Liver (tissue), 9 donors: ENCODE results near the gene SPTB. TPM values are rescaled to one million over a fixed set of nuclear protein-coding genes. Genes with fewer than 3 reads are reported as not detected.

Experiments used
- DNase-seq: peaks from one replicate; pipeline ENCODE4 v3.0.0-alpha.2; 2017; ENCODE audit warnings: low spot score
- H3K27ac ChIP-seq, 2 donors: one replicate each; pipeline ENCODE4 v1.7.0; 2013; ENCODE audit warnings: inconsistent platforms in 2 of 2, low read length in 2 of 2, control low read depth in 1 of 2, low read depth in 1 of 2, mild to moderate bottlenecking in 1 of 2
- H3K27me3 ChIP-seq, 4 donors: one replicate each; pipeline versions ENCODE4 v1.6.1 to v1.7.0; 2013; ENCODE audit warnings: low read length in 3 of 4, inconsistent platforms in 1 of 4, mild to moderate bottlenecking in 1 of 4, moderate library complexity in 1 of 4; ENCODE audit not compliant: control insufficient read depth in 4 of 4, insufficient read depth in 4 of 4
- H3K36me3 ChIP-seq, 4 donors: one replicate each; pipeline versions ENCODE4 v1.6.1 to v1.7.0; 2013; ENCODE audit warnings: low read length in 3 of 4, mild to moderate bottlenecking in 3 of 4, low read depth in 1 of 4, moderate library complexity in 1 of 4; ENCODE audit not compliant: control insufficient read depth in 4 of 4, insufficient read depth in 3 of 4
- H3K4me1 ChIP-seq, 4 donors: one replicate each; pipeline versions ENCODE4 v1.6.1 to v1.7.0; 2013; ENCODE audit warnings: low read length in 3 of 4, mild to moderate bottlenecking in 3 of 4, moderate library complexity in 1 of 4; ENCODE audit not compliant: control insufficient read depth in 4 of 4, insufficient read depth in 4 of 4
- H3K4me3 ChIP-seq, 3 donors: one replicate each; pipeline versions ENCODE4 v1.6.1 to v1.7.0; 2013; ENCODE audit warnings: low read length in 3 of 3, control low read depth in 1 of 3, low read depth in 1 of 3, mild to moderate bottlenecking in 1 of 3
- H3K9ac ChIP-seq, 2 donors: one replicate each; pipeline ENCODE4 v1.7.0; 2013; ENCODE audit warnings: low read length in 2 of 2, mild to moderate bottlenecking in 2 of 2, moderate library complexity in 2 of 2, control low read depth in 1 of 2, low read depth in 1 of 2
- H3K9me3 ChIP-seq, 4 donors: one replicate each; pipeline versions ENCODE4 v1.6.1 to v1.7.0; 2013; ENCODE audit warnings: low read length in 3 of 4; ENCODE audit not compliant: control insufficient read depth in 4 of 4
- EGR1 ChIP-seq, 2 donors: IDR thresholded peaks; 2 replicates each; pipeline ENCODE4 v1.6.1; 2016 to 2018; ENCODE audit warnings: antibody characterized with exemption in 2 of 2, low read depth in 2 of 2
- FOXA1 ChIP-seq: IDR thresholded peaks from 2 replicates; pipeline ENCODE4 v1.6.1; 2016; ENCODE audit warnings: antibody characterized with exemption
- FOXA2 ChIP-seq: IDR thresholded peaks from 2 replicates; pipeline ENCODE4 v1.6.1; 2016; ENCODE audit warnings: antibody characterized with exemption
- HNF4G ChIP-seq: IDR thresholded peaks from 2 replicates; pipeline ENCODE4 v1.6.1; 2016; ENCODE audit warnings: antibody characterized with exemption
- NR2F2 ChIP-seq: IDR thresholded peaks from 2 replicates; pipeline ENCODE4 v1.6.1; 2016; ENCODE audit warnings: antibody characterized with exemption
- SP1 ChIP-seq: IDR thresholded peaks from 2 replicates; pipeline ENCODE4 v1.6.1; 2018; ENCODE audit warnings: antibody characterized with exemption, mild to moderate bottlenecking
- TAF1 ChIP-seq: conservative IDR thresholded peaks from 2 replicates; pipeline ENCODE4 v1.6.1; 2016; ENCODE audit warnings: antibody characterized with exemption, mild to moderate bottlenecking
- WGBS: extraction: QIAGEN DNeasy Blood & Tissue Kit; methylation state at CpG from one replicate; pipeline ENCODE4 v1.1.7; 2013; 5-methylcytosine and 5-hydroxymethylcytosine counted together
- polyA plus RNA-seq, 2 donors: library from polyadenylated mRNA; stranded (reverse) in 1 of 2; unstranded in 1 of 2; fragments of 200-250 nt in 1 of 2; fragments of >200 nt in 1 of 2; fragmentation: Nextera tagmentation in 1 of 2; extraction: Ambion mirVana in 1 of 2; gene quantifications; one replicate each; pipeline versions ENCODE4 v1.2.1 to v1.2.3, GENCODE V29; 2013 to 2015
- total RNA-seq, 2 donors: library from RNA; depleted of rRNA; stranded (reverse); fragments of >200 nt; gene quantifications; one replicate each; pipeline ENCODE4 v1.2.3, GENCODE V29; 2014
- TF ChIP-seq, protein P1 (sequence below): IDR thresholded peaks from 2 replicates; pipeline ENCODE4 v1.6.1; 2016; ENCODE audit warnings: antibody characterized with exemption, mild to moderate bottlenecking
- TF ChIP-seq, protein P2 (sequence below): IDR thresholded peaks from 2 replicates; pipeline ENCODE4 v1.6.1; 2016; ENCODE audit warnings: antibody characterized with exemption
- TF ChIP-seq, protein P3 (sequence below): fragments of 150-350 bp; IDR thresholded peaks from 2 replicates; pipeline ENCODE4 v1.5.1; 2017; ENCODE audit warnings: improper control_type of control experiment, low read depth, low read length; ENCODE audit not compliant: missing input control
- TF ChIP-seq, protein P4 (sequence below): IDR thresholded peaks from 2 replicates; pipeline ENCODE4 v1.6.1; 2016; ENCODE audit warnings: antibody characterized with exemption
- donor health status: healthy.
- donor health status: healthy.
- donor health status: healthy.
- donor health status: healthy.
- donor health status: healthy.

SPTB gene
- total and polyA plus RNA-seq, 4 donors, result 0.12 to 332 (median 0.26) TPM

DNA sequence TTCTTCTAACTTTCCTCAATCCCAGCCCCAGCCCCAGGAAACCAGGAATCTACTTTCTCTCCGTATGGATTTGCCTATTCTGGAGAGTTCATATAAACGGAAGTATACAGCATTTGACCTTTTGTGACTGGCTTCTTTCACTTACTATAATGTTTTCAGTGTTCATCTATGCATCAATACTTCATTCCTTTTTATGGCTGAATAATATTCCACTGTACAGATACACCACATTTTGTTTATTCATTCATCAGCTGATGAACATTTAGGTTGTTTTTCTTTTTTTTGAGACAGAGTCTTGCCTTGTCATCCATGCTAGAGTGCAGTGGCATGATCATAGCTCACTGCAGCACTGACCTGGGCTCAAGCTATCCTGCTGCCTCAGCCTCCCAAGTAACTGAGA lies 179.4 kb downstream of the SPTB start:
- Histone ChIP-seq H3K27me3 (no peaks in the 10 kb centered on the region), H3K27ac (no peak overlapping the region), H3K9ac (no peak overlapping the region), H3K36me3 (no peaks in the 10 kb centered on the region), H3K9me3 (no peaks in the 10 kb centered on the region), H3K4me1 (peaks cover 2 to 18% (median 10%) of the 10 kb centered on the region in 4 donors), H3K4me3 (no peak overlapping the region)
- TF ChIP-seq, protein P1, sequence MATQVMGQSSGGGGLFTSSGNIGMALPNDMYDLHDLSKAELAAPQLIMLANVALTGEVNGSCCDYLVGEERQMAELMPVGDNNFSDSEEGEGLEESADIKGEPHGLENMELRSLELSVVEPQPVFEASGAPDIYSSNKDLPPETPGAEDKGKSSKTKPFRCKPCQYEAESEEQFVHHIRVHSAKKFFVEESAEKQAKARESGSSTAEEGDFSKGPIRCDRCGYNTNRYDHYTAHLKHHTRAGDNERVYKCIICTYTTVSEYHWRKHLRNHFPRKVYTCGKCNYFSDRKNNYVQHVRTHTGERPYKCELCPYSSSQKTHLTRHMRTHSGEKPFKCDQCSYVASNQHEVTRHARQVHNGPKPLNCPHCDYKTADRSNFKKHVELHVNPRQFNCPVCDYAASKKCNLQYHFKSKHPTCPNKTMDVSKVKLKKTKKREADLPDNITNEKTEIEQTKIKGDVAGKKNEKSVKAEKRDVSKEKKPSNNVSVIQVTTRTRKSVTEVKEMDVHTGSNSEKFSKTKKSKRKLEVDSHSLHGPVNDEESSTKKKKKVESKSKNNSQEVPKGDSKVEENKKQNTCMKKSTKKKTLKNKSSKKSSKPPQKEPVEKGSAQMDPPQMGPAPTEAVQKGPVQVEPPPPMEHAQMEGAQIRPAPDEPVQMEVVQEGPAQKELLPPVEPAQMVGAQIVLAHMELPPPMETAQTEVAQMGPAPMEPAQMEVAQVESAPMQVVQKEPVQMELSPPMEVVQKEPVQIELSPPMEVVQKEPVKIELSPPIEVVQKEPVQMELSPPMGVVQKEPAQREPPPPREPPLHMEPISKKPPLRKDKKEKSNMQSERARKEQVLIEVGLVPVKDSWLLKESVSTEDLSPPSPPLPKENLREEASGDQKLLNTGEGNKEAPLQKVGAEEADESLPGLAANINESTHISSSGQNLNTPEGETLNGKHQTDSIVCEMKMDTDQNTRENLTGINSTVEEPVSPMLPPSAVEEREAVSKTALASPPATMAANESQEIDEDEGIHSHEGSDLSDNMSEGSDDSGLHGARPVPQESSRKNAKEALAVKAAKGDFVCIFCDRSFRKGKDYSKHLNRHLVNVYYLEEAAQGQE, result no peak
- TF ChIP-seq HNF4G, result no peak
- no peak for TF ChIP-seq TAF1
- TF ChIP-seq, protein P2, sequence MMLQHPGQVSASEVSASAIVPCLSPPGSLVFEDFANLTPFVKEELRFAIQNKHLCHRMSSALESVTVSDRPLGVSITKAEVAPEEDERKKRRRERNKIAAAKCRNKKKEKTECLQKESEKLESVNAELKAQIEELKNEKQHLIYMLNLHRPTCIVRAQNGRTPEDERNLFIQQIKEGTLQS, result no peak
- TF ChIP-seq FOXA2, result no peak
- TF ChIP-seq SP1, result no peak
- TF ChIP-seq NR2F2, result no peak
- 81% methylated on average over 2 of the region's 2 CpGs for WGBS
- no peak for DNase-seq

DNA sequence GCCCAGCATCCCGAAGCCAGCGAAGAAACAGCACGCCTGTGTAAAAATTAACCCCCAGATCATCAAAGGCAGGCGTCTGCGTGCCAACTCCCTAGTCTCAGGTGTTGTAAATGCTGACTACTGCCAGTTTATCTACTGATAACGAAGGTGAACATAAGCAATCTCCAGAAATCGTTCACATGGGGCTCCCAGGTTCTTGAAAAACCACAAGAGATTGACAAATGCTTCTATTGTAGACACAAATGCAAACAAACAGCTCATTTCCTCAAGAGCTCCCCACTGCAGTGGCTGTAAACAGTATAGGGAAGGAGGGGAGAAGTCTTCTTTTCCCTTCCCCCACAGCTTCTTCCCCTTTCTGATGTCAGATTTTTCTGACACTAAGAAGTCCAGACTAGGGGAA lies 180.8 kb downstream of the SPTB start:
- peaks cover 2 to 15% (median 8%) of the 10 kb centered on the region in 4 donors for H3K4me1 ChIP-seq
- no peak overlapping the region for H3K4me3 ChIP-seq
- WGBS, result 16% methylated on average over 7 of the region's 7 CpGs
- H3K27me3 ChIP-seq, result no peaks in the 10 kb centered on the region
- DNase-seq, result no peak
- no peaks in the 10 kb centered on the region for H3K9me3 ChIP-seq
- H3K27ac ChIP-seq, result no peak overlapping the region
- no peak overlapping the region for H3K9ac ChIP-seq
- TF ChIP-seq HNF4G, result no peak
- no peak for TF ChIP-seq TAF1
- TF ChIP-seq, protein P1, result no peak
- TF ChIP-seq, protein P3, sequence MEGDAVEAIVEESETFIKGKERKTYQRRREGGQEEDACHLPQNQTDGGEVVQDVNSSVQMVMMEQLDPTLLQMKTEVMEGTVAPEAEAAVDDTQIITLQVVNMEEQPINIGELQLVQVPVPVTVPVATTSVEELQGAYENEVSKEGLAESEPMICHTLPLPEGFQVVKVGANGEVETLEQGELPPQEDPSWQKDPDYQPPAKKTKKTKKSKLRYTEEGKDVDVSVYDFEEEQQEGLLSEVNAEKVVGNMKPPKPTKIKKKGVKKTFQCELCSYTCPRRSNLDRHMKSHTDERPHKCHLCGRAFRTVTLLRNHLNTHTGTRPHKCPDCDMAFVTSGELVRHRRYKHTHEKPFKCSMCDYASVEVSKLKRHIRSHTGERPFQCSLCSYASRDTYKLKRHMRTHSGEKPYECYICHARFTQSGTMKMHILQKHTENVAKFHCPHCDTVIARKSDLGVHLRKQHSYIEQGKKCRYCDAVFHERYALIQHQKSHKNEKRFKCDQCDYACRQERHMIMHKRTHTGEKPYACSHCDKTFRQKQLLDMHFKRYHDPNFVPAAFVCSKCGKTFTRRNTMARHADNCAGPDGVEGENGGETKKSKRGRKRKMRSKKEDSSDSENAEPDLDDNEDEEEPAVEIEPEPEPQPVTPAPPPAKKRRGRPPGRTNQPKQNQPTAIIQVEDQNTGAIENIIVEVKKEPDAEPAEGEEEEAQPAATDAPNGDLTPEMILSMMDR, result no peak
- TF ChIP-seq, protein P4, sequence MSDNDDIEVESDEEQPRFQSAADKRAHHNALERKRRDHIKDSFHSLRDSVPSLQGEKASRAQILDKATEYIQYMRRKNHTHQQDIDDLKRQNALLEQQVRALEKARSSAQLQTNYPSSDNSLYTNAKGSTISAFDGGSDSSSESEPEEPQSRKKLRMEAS, result no peak
- TF ChIP-seq SP1, result no peak
- TF ChIP-seq FOXA2, result no peak
- TF ChIP-seq, protein P2, result no peak
- TF ChIP-seq FOXA1, result no peak
- TF ChIP-seq EGR1 (IDR thresholded peaks at IDR 0.05; ENCODE audit: low read depth in 2 of 2), result no peak
- H3K36me3 ChIP-seq, result no peaks in the 10 kb centered on the region
